ENCODE data around the gene ADAMTS3.

ADAMTS3 gene

GRCh38 chr4:72567821-72568675 lies 973 bp downstream of the ADAMTS3 start (continued):
- TF ChIP-seq ZBTB20 (tag by site-specific recombination; IDR thresholded peaks at IDR 0.05) (peak; percentile 81), ZNF223 (tag by site-specific recombination; IDR thresholded peaks at IDR 0.05) (no peak), ZIC2 (tag by site-specific recombination; IDR thresholded peaks at IDR 0.05) (no peak), ZNF341 (tag by site-specific recombination; IDR thresholded peaks at IDR 0.05; ENCODE audit: low read depth) (0 out of 2 replicates have a peak, but pooled peaks have one; percentile 18), ZNF121 (tag by site-specific recombination; IDR thresholded peaks at IDR 0.05) (no peak), RBAK (tag by site-specific recombination; IDR thresholded peaks at IDR 0.05) (no peak), SALL2 (tag by site-specific recombination; IDR thresholded peaks at IDR 0.05; ENCODE audit: borderline replicate concordance) (no peak), ZNF292 (tag by site-specific recombination; IDR thresholded peaks at IDR 0.05; ENCODE audit: borderline replicate concordance, low read depth) (no peak), ZNF514 (tag by site-specific recombination; IDR thresholded peaks at IDR 0.05) (no peak), ZSCAN30 (tag by site-specific recombination; IDR thresholded peaks at IDR 0.05) (peak; percentile 63; the same call in 1 of the 2 replicates), SP3 (tag by site-specific recombination; IDR thresholded peaks at IDR 0.05) (peak; percentile 46), IKZF3 (tag by site-specific recombination; IDR thresholded peaks at IDR 0.05) (peak; percentile 74), ZNF629 (tag by site-specific recombination; IDR thresholded peaks at IDR 0.05) (0 out of 2 replicates have a peak, but pooled peaks have one; percentile 13), GLIS1 (tag by site-specific recombination; IDR thresholded peaks at IDR 0.05) (no peak), ZNF140 (tag by site-specific recombination; IDR thresholded peaks at IDR 0.05) (no peak), ZNF202 (tag by site-specific recombination; IDR thresholded peaks at IDR 0.05; ENCODE audit: borderline replicate concordance) (no peak), ZNF571 (tag by site-specific recombination; IDR thresholded peaks at IDR 0.05) (no peak), PRDM10 (tag by site-specific recombination; IDR thresholded peaks at IDR 0.05) (peak; percentile 62; the same call in 1 of the 2 replicates), ZNF311 (tag by site-specific recombination; IDR thresholded peaks at IDR 0.05; ENCODE audit: borderline replicate concordance) (no peak)
- TF ChIP-seq, protein P1, sequence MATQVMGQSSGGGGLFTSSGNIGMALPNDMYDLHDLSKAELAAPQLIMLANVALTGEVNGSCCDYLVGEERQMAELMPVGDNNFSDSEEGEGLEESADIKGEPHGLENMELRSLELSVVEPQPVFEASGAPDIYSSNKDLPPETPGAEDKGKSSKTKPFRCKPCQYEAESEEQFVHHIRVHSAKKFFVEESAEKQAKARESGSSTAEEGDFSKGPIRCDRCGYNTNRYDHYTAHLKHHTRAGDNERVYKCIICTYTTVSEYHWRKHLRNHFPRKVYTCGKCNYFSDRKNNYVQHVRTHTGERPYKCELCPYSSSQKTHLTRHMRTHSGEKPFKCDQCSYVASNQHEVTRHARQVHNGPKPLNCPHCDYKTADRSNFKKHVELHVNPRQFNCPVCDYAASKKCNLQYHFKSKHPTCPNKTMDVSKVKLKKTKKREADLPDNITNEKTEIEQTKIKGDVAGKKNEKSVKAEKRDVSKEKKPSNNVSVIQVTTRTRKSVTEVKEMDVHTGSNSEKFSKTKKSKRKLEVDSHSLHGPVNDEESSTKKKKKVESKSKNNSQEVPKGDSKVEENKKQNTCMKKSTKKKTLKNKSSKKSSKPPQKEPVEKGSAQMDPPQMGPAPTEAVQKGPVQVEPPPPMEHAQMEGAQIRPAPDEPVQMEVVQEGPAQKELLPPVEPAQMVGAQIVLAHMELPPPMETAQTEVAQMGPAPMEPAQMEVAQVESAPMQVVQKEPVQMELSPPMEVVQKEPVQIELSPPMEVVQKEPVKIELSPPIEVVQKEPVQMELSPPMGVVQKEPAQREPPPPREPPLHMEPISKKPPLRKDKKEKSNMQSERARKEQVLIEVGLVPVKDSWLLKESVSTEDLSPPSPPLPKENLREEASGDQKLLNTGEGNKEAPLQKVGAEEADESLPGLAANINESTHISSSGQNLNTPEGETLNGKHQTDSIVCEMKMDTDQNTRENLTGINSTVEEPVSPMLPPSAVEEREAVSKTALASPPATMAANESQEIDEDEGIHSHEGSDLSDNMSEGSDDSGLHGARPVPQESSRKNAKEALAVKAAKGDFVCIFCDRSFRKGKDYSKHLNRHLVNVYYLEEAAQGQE (tag by site-specific recombination; IDR thresholded peaks at IDR 0.05), result 0 out of 2 replicates have a peak, but pooled peaks have one; percentile 13
- TF ChIP-seq, protein P2, sequence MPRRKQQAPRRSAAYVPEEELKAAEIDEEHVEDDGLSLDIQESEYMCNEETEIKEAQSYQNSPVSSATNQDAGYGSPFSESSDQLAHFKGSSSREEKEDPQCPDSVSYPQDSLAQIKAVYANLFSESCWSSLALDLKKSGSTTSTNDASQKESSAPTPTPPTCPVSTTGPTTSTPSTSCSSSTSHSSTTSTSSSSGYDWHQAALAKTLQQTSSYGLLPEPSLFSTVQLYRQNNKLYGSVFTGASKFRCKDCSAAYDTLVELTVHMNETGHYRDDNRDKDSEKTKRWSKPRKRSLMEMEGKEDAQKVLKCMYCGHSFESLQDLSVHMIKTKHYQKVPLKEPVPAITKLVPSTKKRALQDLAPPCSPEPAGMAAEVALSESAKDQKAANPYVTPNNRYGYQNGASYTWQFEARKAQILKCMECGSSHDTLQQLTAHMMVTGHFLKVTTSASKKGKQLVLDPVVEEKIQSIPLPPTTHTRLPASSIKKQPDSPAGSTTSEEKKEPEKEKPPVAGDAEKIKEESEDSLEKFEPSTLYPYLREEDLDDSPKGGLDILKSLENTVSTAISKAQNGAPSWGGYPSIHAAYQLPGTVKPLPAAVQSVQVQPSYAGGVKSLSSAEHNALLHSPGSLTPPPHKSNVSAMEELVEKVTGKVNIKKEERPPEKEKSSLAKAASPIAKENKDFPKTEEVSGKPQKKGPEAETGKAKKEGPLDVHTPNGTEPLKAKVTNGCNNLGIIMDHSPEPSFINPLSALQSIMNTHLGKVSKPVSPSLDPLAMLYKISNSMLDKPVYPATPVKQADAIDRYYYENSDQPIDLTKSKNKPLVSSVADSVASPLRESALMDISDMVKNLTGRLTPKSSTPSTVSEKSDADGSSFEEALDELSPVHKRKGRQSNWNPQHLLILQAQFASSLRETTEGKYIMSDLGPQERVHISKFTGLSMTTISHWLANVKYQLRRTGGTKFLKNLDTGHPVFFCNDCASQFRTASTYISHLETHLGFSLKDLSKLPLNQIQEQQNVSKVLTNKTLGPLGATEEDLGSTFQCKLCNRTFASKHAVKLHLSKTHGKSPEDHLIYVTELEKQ (tag by site-specific recombination; IDR thresholded peaks at IDR 0.05; ENCODE audit: borderline replicate concordance), result no peak
- TF ChIP-seq, protein P3, sequence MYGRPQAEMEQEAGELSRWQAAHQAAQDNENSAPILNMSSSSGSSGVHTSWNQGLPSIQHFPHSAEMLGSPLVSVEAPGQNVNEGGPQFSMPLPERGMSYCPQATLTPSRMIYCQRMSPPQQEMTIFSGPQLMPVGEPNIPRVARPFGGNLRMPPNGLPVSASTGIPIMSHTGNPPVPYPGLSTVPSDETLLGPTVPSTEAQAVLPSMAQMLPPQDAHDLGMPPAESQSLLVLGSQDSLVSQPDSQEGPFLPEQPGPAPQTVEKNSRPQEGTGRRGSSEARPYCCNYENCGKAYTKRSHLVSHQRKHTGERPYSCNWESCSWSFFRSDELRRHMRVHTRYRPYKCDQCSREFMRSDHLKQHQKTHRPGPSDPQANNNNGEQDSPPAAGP (tag by site-specific recombination; IDR thresholded peaks at IDR 0.05), result no peak
- TF ChIP-seq, protein P4, sequence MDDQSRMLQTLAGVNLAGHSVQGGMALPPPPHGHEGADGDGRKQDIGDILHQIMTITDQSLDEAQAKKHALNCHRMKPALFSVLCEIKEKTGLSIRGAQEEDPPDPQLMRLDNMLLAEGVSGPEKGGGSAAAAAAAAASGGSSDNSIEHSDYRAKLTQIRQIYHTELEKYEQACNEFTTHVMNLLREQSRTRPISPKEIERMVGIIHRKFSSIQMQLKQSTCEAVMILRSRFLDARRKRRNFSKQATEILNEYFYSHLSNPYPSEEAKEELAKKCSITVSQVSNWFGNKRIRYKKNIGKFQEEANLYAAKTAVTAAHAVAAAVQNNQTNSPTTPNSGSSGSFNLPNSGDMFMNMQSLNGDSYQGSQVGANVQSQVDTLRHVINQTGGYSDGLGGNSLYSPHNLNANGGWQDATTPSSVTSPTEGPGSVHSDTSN (CRISPR knock-in tag; IDR thresholded peaks at IDR 0.05), result no peak
- TF ChIP-seq, protein P5, sequence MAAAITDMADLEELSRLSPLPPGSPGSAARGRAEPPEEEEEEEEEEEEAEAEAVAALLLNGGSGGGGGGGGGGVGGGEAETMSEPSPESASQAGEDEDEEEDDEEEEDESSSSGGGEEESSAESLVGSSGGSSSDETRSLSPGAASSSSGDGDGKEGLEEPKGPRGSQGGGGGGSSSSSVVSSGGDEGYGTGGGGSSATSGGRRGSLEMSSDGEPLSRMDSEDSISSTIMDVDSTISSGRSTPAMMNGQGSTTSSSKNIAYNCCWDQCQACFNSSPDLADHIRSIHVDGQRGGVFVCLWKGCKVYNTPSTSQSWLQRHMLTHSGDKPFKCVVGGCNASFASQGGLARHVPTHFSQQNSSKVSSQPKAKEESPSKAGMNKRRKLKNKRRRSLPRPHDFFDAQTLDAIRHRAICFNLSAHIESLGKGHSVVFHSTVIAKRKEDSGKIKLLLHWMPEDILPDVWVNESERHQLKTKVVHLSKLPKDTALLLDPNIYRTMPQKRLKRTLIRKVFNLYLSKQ (tag by site-specific recombination; IDR thresholded peaks at IDR 0.05; ENCODE audit: borderline replicate concordance), result no peak

Data from HEK293 (cell line).